WTC11 (cell line): Measurements from ENCODE around the gene FIZ1.

ENCODE experiments used
- CBFB ChIP-seq: sonication (generic); formaldehyde crosslinking; IDR thresholded peaks from 2 replicates; pipeline ENCODE4 v1.8.1; 2022; ENCODE audit warnings: mild to moderate bottlenecking, low read depth, missing genetic modification reagents
- ESRRA ChIP-seq: sonication (generic); formaldehyde crosslinking; IDR thresholded peaks from 2 replicates; pipeline ENCODE4 v1.8.1; 2022; ENCODE audit warnings: mild to moderate bottlenecking, missing genetic modification reagents, borderline replicate concordance
- MAX ChIP-seq: sonication (generic); formaldehyde crosslinking; IDR thresholded peaks from 2 replicates; pipeline ENCODE4 v1.8.0; 2022; ENCODE audit warnings: mild to moderate bottlenecking, missing genetic modification reagents
- NR3C1 ChIP-seq: sonication (generic); formaldehyde crosslinking; conservative IDR thresholded peaks from 2 replicates; pipeline ENCODE4 v1.8.1; 2023; ENCODE audit warnings: low read depth, mild to moderate bottlenecking, missing genetic modification reagents
- USF1 ChIP-seq: sonication (generic); formaldehyde crosslinking; IDR thresholded peaks from 2 replicates; pipeline ENCODE4 v1.8.0; 2022; ENCODE audit warnings: mild to moderate bottlenecking, missing genetic modification reagents
- TF ChIP-seq, protein P1 (sequence below): fragments of 250-450 bp; sonication (Bioruptor Pico); IDR thresholded peaks from 2 replicates; pipeline ENCODE4 v2.1.2; 2022; ENCODE audit warnings: mild to moderate bottlenecking, moderate library complexity
- TF ChIP-seq, protein P2 (sequence below): sonication (generic); formaldehyde crosslinking; IDR thresholded peaks from 2 replicates; pipeline ENCODE4 v1.8.1; 2023; ENCODE audit warnings: mild to moderate bottlenecking, moderate library complexity, missing genetic modification reagents
- TF ChIP-seq, protein P3 (sequence below): fragments of 200-600 bp; IDR thresholded peaks from 2 replicates; pipeline ENCODE4 v1.8.0; 2022; ENCODE audit warnings: antibody characterized with exemption
- TF ChIP-seq, protein P4 (sequence below): sonication (generic); formaldehyde crosslinking; conservative IDR thresholded peaks from 2 replicates; pipeline ENCODE4 v1.8.1; 2022; ENCODE audit warnings: mild to moderate bottlenecking, missing genetic modification reagents

DNA sequence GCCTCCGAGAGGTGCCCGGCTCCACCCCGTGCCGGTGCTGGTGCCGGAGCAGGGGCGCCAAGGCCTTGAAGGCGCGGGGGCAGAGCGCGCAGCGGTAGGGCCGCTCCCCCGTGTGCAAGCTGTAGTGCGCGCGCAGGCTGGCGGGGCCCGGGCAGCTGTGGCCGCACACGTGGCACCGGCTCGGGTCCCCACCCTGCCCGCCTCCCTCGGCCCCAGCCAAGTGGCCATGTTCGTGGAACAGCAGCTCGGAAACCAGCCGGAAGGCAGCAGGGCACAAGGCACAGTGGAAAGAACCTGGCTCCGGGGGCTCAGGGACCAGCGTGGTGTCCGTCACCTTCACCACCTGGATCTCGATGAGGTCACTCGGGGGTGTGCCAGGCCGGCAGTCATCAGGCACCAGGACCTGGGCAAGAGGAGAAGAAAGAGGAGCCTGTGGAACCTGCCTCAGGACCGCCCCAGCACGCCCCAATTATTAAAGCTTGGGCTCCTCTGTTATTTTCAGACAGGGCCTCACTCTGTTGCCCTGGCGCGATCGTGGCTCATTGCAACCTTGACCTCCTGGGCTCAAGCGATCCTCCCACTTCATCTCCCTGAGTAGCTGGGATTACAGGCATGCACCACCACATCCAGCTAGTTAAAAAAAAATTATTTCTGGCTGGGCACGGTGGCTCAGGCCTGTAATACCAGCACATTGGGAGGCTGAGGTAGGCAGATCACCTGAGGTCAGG, 23.1 kb upstream of the FIZ1 start:
- TF ChIP-seq, protein P1, sequence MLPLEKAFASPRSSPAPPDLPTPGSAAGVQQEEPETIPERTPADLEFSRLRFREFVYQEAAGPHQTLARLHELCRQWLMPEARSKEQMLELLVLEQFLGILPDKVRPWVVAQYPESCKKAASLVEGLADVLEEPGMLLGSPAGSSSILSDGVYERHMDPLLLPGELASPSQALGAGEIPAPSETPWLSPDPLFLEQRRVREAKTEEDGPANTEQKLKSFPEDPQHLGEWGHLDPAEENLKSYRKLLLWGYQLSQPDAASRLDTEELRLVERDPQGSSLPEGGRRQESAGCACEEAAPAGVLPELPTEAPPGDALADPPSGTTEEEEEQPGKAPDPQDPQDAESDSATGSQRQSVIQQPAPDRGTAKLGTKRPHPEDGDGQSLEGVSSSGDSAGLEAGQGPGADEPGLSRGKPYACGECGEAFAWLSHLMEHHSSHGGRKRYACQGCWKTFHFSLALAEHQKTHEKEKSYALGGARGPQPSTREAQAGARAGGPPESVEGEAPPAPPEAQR (CRISPR knock-in tag): no peak
- TF ChIP-seq, protein P2, sequence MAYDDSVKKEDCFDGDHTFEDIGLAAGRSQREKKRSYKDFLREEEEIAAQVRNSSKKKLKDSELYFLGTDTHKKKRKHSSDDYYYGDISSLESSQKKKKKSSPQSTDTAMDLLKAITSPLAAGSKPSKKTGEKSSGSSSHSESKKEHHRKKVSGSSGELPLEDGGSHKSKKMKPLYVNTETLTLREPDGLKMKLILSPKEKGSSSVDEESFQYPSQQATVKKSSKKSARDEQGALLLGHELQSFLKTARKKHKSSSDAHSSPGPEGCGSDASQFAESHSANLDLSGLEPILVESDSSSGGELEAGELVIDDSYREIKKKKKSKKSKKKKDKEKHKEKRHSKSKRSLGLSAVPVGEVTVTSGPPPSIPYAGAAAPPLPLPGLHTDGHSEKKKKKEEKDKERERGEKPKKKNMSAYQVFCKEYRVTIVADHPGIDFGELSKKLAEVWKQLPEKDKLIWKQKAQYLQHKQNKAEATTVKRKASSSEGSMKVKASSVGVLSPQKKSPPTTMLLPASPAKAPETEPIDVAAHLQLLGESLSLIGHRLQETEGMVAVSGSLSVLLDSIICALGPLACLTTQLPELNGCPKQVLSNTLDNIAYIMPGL (CRISPR knock-in tag): no peak
- TF ChIP-seq, protein P3, sequence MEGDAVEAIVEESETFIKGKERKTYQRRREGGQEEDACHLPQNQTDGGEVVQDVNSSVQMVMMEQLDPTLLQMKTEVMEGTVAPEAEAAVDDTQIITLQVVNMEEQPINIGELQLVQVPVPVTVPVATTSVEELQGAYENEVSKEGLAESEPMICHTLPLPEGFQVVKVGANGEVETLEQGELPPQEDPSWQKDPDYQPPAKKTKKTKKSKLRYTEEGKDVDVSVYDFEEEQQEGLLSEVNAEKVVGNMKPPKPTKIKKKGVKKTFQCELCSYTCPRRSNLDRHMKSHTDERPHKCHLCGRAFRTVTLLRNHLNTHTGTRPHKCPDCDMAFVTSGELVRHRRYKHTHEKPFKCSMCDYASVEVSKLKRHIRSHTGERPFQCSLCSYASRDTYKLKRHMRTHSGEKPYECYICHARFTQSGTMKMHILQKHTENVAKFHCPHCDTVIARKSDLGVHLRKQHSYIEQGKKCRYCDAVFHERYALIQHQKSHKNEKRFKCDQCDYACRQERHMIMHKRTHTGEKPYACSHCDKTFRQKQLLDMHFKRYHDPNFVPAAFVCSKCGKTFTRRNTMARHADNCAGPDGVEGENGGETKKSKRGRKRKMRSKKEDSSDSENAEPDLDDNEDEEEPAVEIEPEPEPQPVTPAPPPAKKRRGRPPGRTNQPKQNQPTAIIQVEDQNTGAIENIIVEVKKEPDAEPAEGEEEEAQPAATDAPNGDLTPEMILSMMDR: no peak
- TF ChIP-seq USF1 (CRISPR knock-in tag): no peak
- TF ChIP-seq MAX (CRISPR knock-in tag): no peak
- TF ChIP-seq, protein P4, sequence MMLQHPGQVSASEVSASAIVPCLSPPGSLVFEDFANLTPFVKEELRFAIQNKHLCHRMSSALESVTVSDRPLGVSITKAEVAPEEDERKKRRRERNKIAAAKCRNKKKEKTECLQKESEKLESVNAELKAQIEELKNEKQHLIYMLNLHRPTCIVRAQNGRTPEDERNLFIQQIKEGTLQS (CRISPR knock-in tag): no peak
- TF ChIP-seq ESRRA (CRISPR knock-in tag): no peak
- TF ChIP-seq NR3C1: no peak
- no peak for TF ChIP-seq CBFB (CRISPR knock-in tag)
